OCI-LY1 (cell line): Measurements from ENCODE around the gene TIMM13.

Experiments used
- H2AFZ ChIP-seq: fragments of 200-600 bp; sonication (generic), shearing (Covaris generic); 2 replicates; pipeline ENCODE4 v1.6.0; 2014; ENCODE audit warnings: antibody characterized with exemption, mild to moderate bottlenecking, low read length
- H3F3A ChIP-seq: fragments of 200-600 bp; sonication (generic), shearing (Covaris generic); 2 replicates; pipeline ENCODE4 v1.6.0; 2014; ENCODE audit warnings: mild to moderate bottlenecking, antibody characterized with exemption, low read length, moderate library complexity; ENCODE audit not compliant: insufficient read depth
- H3K27ac ChIP-seq: fragments of 200-600 bp; sonication (generic); 2 replicates; pipeline ENCODE4 v1.5.1; 2014; ENCODE audit warnings: low read length, mixed run types, mild to moderate bottlenecking, low read depth; ENCODE audit not compliant: poor library complexity, severe bottlenecking
- H3K27me3 ChIP-seq: fragments of 200-600 bp; sonication (generic); 2 replicates; pipeline ENCODE4 v1.6.0; 2014; ENCODE audit warnings: antibody characterized with exemption, mild to moderate bottlenecking, low read length, moderate library complexity; ENCODE audit not compliant: insufficient read depth
- H3K36me3 ChIP-seq: fragments of 200-600 bp; sonication (generic); 2 replicates; pipeline ENCODE4 v1.6.1; 2014; ENCODE audit warnings: mild to moderate bottlenecking, antibody characterized with exemption, low read length, moderate library complexity, mixed read lengths; ENCODE audit not compliant: insufficient read depth
- H3K4me1 ChIP-seq: fragments of 200-600 bp; sonication (generic); 2 replicates; pipeline ENCODE4 v1.5.1; 2014; ENCODE audit warnings: mild to moderate bottlenecking, low read length, moderate library complexity; ENCODE audit not compliant: insufficient read depth, severe bottlenecking
- H3K4me2 ChIP-seq: fragments of 200-600 bp; sonication (generic), shearing (Covaris generic); 2 replicates; pipeline ENCODE4 v1.6.1; 2014; ENCODE audit warnings: low read length
- H3K4me3 ChIP-seq: fragments of 200-600 bp; sonication (generic); 2 replicates; pipeline ENCODE4 v1.5.1; 2014; ENCODE audit warnings: low read length, low read depth, mild to moderate bottlenecking, mixed read lengths; ENCODE audit not compliant: poor library complexity, severe bottlenecking
- H3K79me2 ChIP-seq: fragments of 200-600 bp; shearing (Covaris generic); 2 replicates; pipeline ENCODE4 v1.6.1; 2016; ENCODE audit warnings: mixed run types, low read length, mixed read lengths; ENCODE audit not compliant: insufficient read depth
- H3K9ac ChIP-seq: fragments of 200-600 bp; sonication (generic), shearing (Covaris generic); 2 replicates; pipeline ENCODE4 v1.6.1; 2014; ENCODE audit warnings: mild to moderate bottlenecking, low read length, mixed read lengths
- H3K9me2 ChIP-seq: fragments of 200-600 bp; sonication (generic), shearing (Covaris generic); 2 replicates; pipeline ENCODE4 v1.6.1; 2014; ENCODE audit warnings: low read depth, mild to moderate bottlenecking, low read length, mixed read lengths
- H3K9me3 ChIP-seq: fragments of 200-600 bp; shearing (Covaris generic); 2 replicates; pipeline ENCODE4 v1.6.1; 2014; ENCODE audit warnings: low read length, mixed read lengths
- H4K20me1 ChIP-seq: fragments of 200-600 bp; sonication (generic), shearing (Covaris generic); 2 replicates; pipeline ENCODE4 v1.6.0; 2016; ENCODE audit warnings: mild to moderate bottlenecking, low read length; ENCODE audit not compliant: insufficient read depth
- CTCF ChIP-seq: fragments of 200-600 bp; sonication (generic), shearing (Covaris generic); IDR thresholded peaks from 2 replicates; pipeline ENCODE4 v1.5.1; 2017; ENCODE audit warnings: mild to moderate bottlenecking, antibody characterized with exemption, low read length, moderate library complexity, mixed read lengths
- EZH2 ChIP-seq: fragments of 200-600 bp; sonication (generic), shearing (Covaris generic); IDR thresholded peaks from 2 replicates; pipeline ENCODE4 v1.8.0; 2017; ENCODE audit warnings: borderline replicate concordance, mixed run types, mild to moderate bottlenecking, antibody characterized with exemption, low read length, moderate library complexity, mixed read lengths

TIMM13 gene

GRCh38 chr19:2443116-2443784, 15.9 kb upstream of the TIMM13 start:
- Histone ChIP-seq H3K9me2 (no peaks in the 10 kb centered on the region), H4K20me1 (no peaks in the 10 kb centered on the region), H3K79me2 (no peaks in the 10 kb centered on the region; the same call in 1 of the 2 replicates), H3K27ac (no peak overlapping the region), H3K9me3 (no peaks in the 10 kb centered on the region), H3K9ac (no peak overlapping the region), H2AFZ (no peak overlapping the region), H3K27me3 (no peaks in the 10 kb centered on the region), H3K4me2 (no peak overlapping the region), H3K4me3 (no peak overlapping the region), H3K4me1 (peaks cover 18% of the 10 kb centered on the region), H3F3A (no peaks in the 10 kb centered on the region), H3K36me3 (peaks cover 56% of the 10 kb centered on the region)
- TF ChIP-seq CTCF = no peak
- TF ChIP-seq EZH2 = no peak

GRCh38 chr19:2441096-2441752, 13.8 kb upstream of the TIMM13 start:
- Histone ChIP-seq H3K36me3 (peaks cover 72% of the 10 kb centered on the region), H3K79me2 (no peaks in the 10 kb centered on the region), H4K20me1 (no peaks in the 10 kb centered on the region)

GRCh38 chr19:2440515-2440914, 13.1 kb upstream of the TIMM13 start:
- H3K9me3 ChIP-seq = no peaks in the 10 kb centered on the region
- H3K79me2 ChIP-seq = no peaks in the 10 kb centered on the region
- H3K27ac ChIP-seq = no peak overlapping the region
- peaks cover 73% of the 10 kb centered on the region for H3K36me3 ChIP-seq
- H4K20me1 ChIP-seq = no peaks in the 10 kb centered on the region
- no peak overlapping the region for H3K4me3 ChIP-seq
- no peaks in the 10 kb centered on the region for H3K4me1 ChIP-seq
- no peak for TF ChIP-seq EZH2
- no peak overlapping the region for H3K9ac ChIP-seq
- H3K27me3 ChIP-seq = no peaks in the 10 kb centered on the region
- no peaks in the 10 kb centered on the region for H3K9me2 ChIP-seq
- H3F3A ChIP-seq = no peaks in the 10 kb centered on the region
- H2AFZ ChIP-seq = no peak overlapping the region
- H3K4me2 ChIP-seq = no peak overlapping the region

More at GRCh38 chr19:2441096-2441752, 13.8 kb upstream of the TIMM13 start:
- H3K4me3 ChIP-seq = no peak overlapping the region
- H3K4me1 ChIP-seq = peaks cover 3% of the 10 kb centered on the region
- no peaks in the 10 kb centered on the region for H3K27me3 ChIP-seq
- H2AFZ ChIP-seq = no peak overlapping the region
- H3K9ac ChIP-seq = no peak overlapping the region
- H3K4me2 ChIP-seq = no peak overlapping the region
- H3K9me3 ChIP-seq = no peaks in the 10 kb centered on the region
- no peaks in the 10 kb centered on the region for H3F3A ChIP-seq
- TF ChIP-seq CTCF (no peak), EZH2 (no peak)
- H3K27ac ChIP-seq = no peak overlapping the region
- no peaks in the 10 kb centered on the region for H3K9me2 ChIP-seq

- no peaks in the 10 kb centered on the region for H3K79me2 ChIP-seq
- H3K9me3 ChIP-seq = no peaks in the 10 kb centered on the region
- H3K4me2 ChIP-seq = no peak overlapping the region
- no peak overlapping the region for H3K27ac ChIP-seq
- no peak overlapping the region for H3K9ac ChIP-seq
- H4K20me1 ChIP-seq = no peaks in the 10 kb centered on the region
- H3F3A ChIP-seq = no peaks in the 10 kb centered on the region
- no peak for TF ChIP-seq EZH2
- TF ChIP-seq CTCF = no peak
- no peaks in the 10 kb centered on the region for H3K9me2 ChIP-seq
- no peaks in the 10 kb centered on the region for H3K4me1 ChIP-seq
- peaks cover 71% of the 10 kb centered on the region for H3K36me3 ChIP-seq
- H3K4me3 ChIP-seq = no peak overlapping the region
- H2AFZ ChIP-seq = no peak overlapping the region
- no peaks in the 10 kb centered on the region for H3K27me3 ChIP-seq
These were observed 10.8 kb upstream of the TIMM13 start for GRCh38 chr19:2438178-2438577.
